Uterus (tissue), 4 donors: ENCODE data around the gene ZBP1. TPM values are rescaled to one million over a fixed set of nuclear protein-coding genes. Genes with fewer than 3 reads are reported as not detected.

Experiments
- DNase-seq, 2 donors: peaks; one replicate each; pipeline ENCODE4 v3.0.0-alpha.2; 2019 to 2020
- H3K27ac ChIP-seq, 2 donors: fragments of 200-600 bp; sonication (generic); 1 replicate in 1 of 2; 2 replicates in 1 of 2; pipeline ENCODE4 v1.5.1; 2016 to 2018
- H3K27me3 ChIP-seq, 2 donors: fragments of 200-600 bp; sonication (generic); one replicate each; pipeline ENCODE4 v1.5.1; 2018 to 2019; ENCODE audit warnings: control low read depth in 1 of 2
- H3K36me3 ChIP-seq, 2 donors: fragments of 200-600 bp; sonication (generic); one replicate each; pipeline ENCODE4 v1.5.1; 2019; ENCODE audit warnings: control low read depth in 1 of 2
- H3K4me1 ChIP-seq, 2 donors: fragments of 200-600 bp; sonication (generic); one replicate each; pipeline ENCODE4 v1.5.1; 2018 to 2019; ENCODE audit warnings: control low read depth in 1 of 2
- H3K4me3 ChIP-seq, 2 donors: fragments of 200-600 bp; sonication (generic); 1 replicate in 1 of 2; 2 replicates in 1 of 2; pipeline ENCODE4 v1.5.1; 2018 to 2019; ENCODE audit warnings: mild to moderate bottlenecking in 1 of 2
- H3K9me3 ChIP-seq, 2 donors: fragments of 200-600 bp; sonication (generic); one replicate each; pipeline ENCODE4 v1.5.1; 2019; ENCODE audit warnings: control low read depth in 1 of 2
- POLR2A ChIP-seq, 2 donors: fragments of 450-650 bp; IDR thresholded peaks; one replicate each; pipeline ENCODE4 v1.6.1; 2016; ENCODE audit warnings: antibody characterized with exemption in 2 of 2, mild to moderate bottlenecking in 1 of 2, moderate library complexity in 1 of 2
- intact Hi-C: fragments of 100-400 bp; cut with DNase I; formaldehyde crosslinking; loops from one replicate; pipeline ENCODE4 v1.15.1; 2023; ENCODE audit warnings: low total_unique reads
- total RNA-seq, 4 donors: library from RNA; depleted of rRNA in 3 of 4; stranded (reverse); fragments of >200 nt in 3 of 4; gene quantifications; one replicate each; pipeline versions ENCODE4 v1.1.0 to v1.2.4, GENCODE V29; 2014 to 2023
- TF ChIP-seq, protein P1 (sequence below), 4 experiments: fragments of 200-600 bp in 2 of 4; fragments of 450-650 bp in 2 of 4; sonication (generic) in 2 of 4; IDR thresholded peaks; one replicate each; pipeline ENCODE4 v1.5.1; 2016 to 2019; ENCODE audit warnings: antibody characterized with exemption in 4 of 4, mild to moderate bottlenecking in 2 of 4, moderate library complexity in 1 of 4
- donor health status: DM: yes; HTN: yes; CAD: no.

The ZBP1 gene
- total RNA-seq, 4 donors from 2014 or later = 0.46 TPM; not detected in 3

DNA sequence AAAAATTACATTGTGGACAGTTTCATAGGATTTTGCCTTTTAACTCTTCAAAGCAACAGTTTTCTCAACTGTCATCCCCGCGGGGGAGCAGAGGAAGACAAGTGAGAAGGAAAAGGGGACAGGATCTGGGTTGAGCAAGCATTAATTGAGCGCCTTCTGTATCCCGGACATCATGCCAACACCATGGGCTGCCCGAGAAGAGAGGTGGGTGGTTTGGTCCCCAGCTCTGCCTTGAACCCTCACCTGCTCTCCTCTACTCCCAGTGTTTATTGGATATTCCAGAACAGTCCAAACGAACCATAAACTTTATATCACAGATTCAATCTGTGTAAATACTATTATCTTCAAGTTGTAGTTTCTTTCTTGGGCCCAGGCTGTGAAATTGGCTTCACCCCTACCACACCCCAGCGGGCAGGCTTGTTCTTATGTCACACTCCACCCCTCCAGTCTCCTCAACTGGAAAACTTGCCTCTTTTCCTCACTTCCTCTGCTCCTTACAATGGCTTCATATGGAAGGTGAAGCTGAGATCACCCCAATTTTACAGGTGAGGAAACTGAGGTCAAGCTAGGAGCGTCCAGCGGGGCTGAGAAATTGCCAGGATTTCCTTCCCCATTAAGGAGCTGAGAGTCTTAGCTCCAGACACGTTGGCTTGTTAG is 53.3 kb downstream of the ZBP1 start:
- Histone ChIP-seq H3K4me1 (no peaks in the 10 kb centered on the region), H3K36me3 (no peaks in the 10 kb centered on the region), H3K27me3 (no peaks in the 10 kb centered on the region), H3K27ac (no peak overlapping the region), H3K9me3 (no peaks in the 10 kb centered on the region), H3K4me3 (no peak overlapping the region)
- intact Hi-C loops = no loop called here
- no peak for DNase-seq
- no peak for TF ChIP-seq POLR2A (IDR thresholded peaks at IDR 0.05)
- TF ChIP-seq, protein P1, sequence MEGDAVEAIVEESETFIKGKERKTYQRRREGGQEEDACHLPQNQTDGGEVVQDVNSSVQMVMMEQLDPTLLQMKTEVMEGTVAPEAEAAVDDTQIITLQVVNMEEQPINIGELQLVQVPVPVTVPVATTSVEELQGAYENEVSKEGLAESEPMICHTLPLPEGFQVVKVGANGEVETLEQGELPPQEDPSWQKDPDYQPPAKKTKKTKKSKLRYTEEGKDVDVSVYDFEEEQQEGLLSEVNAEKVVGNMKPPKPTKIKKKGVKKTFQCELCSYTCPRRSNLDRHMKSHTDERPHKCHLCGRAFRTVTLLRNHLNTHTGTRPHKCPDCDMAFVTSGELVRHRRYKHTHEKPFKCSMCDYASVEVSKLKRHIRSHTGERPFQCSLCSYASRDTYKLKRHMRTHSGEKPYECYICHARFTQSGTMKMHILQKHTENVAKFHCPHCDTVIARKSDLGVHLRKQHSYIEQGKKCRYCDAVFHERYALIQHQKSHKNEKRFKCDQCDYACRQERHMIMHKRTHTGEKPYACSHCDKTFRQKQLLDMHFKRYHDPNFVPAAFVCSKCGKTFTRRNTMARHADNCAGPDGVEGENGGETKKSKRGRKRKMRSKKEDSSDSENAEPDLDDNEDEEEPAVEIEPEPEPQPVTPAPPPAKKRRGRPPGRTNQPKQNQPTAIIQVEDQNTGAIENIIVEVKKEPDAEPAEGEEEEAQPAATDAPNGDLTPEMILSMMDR (IDR thresholded peaks at IDR 0.05) = no peak

DNA sequence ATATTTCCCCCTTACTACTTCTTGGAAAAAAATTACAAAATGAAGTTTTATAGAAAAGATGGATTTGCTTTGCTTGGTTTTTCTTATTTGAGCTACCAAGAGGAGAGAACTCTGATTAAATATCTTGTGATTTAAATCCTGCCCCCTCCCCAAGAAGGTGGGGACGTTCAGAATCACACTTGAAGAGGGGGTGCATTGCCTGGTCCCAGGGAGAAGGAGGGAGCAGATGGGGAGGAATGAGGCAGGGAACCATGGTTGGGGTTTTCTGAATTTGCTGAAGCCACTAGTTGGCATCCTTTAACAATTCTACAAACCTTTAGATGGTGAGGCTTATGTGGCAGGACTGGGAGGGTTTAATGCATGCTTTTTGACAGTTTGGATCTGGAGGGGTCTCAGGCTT is 53.8 kb downstream of the ZBP1 start:
- no peak overlapping the region for H3K27ac ChIP-seq
- no peak for TF ChIP-seq POLR2A (IDR thresholded peaks at IDR 0.05)
- TF ChIP-seq, protein P1 (IDR thresholded peaks at IDR 0.05) = no peak
- H3K4me3 ChIP-seq = no peak overlapping the region
- H3K27me3 ChIP-seq = no peaks in the 10 kb centered on the region
- no peaks in the 10 kb centered on the region for H3K4me1 ChIP-seq
- no peaks in the 10 kb centered on the region for H3K9me3 ChIP-seq
- H3K36me3 ChIP-seq = no peaks in the 10 kb centered on the region
- intact Hi-C loops = no loop called here
- no peak for DNase-seq

DNA sequence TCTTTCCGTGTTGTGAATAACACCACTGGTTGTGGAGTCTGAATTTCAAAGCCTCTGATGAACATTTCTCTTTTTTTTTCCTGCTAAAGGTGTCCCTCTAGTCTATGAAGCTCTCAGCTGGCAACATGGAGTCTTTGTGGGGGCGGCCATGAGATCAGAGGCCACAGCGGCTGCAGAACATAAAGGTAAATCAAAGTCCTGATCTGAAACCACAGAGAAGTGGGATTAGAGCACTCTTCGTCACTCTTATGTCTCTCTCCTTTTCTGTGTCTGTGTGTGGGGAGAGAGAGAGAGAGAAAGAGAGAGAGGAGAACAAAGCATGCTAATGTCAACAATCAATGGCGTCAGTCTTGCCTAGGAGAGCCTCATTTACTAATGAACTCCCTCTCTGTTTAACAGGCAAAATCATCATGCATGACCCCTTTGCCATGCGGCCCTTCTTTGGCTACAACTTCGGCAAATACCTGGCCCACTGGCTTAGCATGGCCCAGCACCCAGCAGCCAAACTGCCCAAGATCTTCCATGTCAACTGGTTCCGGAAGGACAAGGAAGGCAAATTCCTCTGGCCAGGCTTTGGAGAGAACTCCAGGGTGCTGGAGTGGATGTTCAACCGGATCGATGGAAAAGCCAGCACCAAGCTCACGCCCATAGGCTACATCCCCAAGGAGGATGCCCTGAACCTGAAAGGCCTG is 55.1 kb downstream of the ZBP1 start:
- TF ChIP-seq POLR2A (IDR thresholded peaks at IDR 0.05) = no peak
- TF ChIP-seq, protein P1 (IDR thresholded peaks at IDR 0.05) = no peak
- Histone ChIP-seq H3K36me3 (no peaks in the 10 kb centered on the region), H3K4me3 (no peak overlapping the region), H3K27me3 (no peaks in the 10 kb centered on the region), H3K9me3 (no peaks in the 10 kb centered on the region), H3K4me1 (peaks cover 0 to 3% of the 10 kb centered on the region in 2 donors), H3K27ac (no peak overlapping the region)
- no peak for DNase-seq
- intact Hi-C loops = no loop called here

DNA sequence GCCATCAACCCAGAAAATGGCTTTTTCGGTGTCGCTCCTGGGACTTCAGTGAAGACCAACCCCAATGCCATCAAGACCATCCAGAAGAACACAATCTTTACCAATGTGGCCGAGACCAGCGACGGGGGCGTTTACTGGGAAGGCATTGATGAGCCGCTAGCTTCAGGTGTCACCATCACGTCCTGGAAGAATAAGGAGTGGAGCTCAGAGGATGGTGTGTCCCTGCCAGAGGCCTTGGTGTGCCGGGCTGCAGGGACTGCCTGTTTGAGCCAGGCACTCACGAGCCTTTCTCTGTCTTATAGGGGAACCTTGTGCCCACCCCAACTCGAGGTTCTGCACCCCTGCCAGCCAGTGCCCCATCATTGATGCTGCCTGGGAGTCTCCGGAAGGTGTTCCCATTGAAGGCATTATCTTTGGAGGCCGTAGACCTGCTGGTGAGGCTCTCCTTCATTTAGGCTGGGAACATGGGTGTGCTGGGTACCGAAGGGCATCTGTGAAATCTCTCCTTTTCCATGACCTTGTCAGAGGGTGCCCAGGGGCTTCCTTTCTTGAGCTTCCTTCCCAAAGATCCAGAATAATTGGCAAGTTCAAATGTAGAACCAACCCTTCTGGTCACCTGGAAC is 55.9 kb downstream of the ZBP1 start:
- no peak overlapping the region for H3K27ac ChIP-seq
- TF ChIP-seq, protein P1 (IDR thresholded peaks at IDR 0.05) = no peak
- TF ChIP-seq POLR2A (IDR thresholded peaks at IDR 0.05) = no peak
- no peaks in the 10 kb centered on the region for H3K27me3 ChIP-seq
- H3K4me1 ChIP-seq = peaks cover 0 to 3% of the 10 kb centered on the region in 2 donors
- no peak overlapping the region for H3K4me3 ChIP-seq
- intact Hi-C loops = no loop called here
- DNase-seq = no peak
- no peaks in the 10 kb centered on the region for H3K36me3 ChIP-seq
- H3K9me3 ChIP-seq = no peaks in the 10 kb centered on the region

DNA sequence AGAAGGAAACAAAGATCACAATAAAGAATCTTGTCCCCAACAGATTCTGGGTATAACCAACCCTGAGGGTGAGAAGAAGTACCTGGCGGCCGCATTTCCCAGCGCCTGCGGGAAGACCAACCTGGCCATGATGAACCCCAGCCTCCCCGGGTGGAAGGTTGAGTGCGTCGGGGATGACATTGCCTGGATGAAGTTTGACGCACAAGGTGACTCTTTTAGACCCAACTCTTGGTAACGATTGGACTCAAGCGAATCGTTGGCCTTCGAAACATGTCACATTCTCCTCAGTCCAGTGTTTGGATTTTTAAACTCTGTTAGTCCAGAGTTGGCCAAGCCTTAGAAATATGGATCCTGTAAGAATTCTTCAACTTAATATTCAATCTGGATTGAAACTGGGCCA is 56.7 kb downstream of the ZBP1 start:
- Histone ChIP-seq H3K27ac (no peak overlapping the region), H3K4me3 (no peak overlapping the region), H3K27me3 (no peaks in the 10 kb centered on the region), H3K9me3 (no peaks in the 10 kb centered on the region), H3K36me3 (no peaks in the 10 kb centered on the region), H3K4me1 (peaks cover 0 to 3% of the 10 kb centered on the region in 2 donors)
- intact Hi-C loops = no loop called here
- TF ChIP-seq, protein P1 (IDR thresholded peaks at IDR 0.05) = no peak
- no peak for TF ChIP-seq POLR2A (IDR thresholded peaks at IDR 0.05)
- no peak for DNase-seq
